Ovary (tissue), 9 donors: Measurements from ENCODE around the gene NFKBIE. TPM values are rescaled to one million over a fixed set of nuclear protein-coding genes. Genes with fewer than 3 reads are reported as not detected.

Experiments
- DNase-seq, 5 donors: peaks; one replicate each; pipeline ENCODE4 v3.0.0-alpha.2; 2019 to 2020
- H3K27ac ChIP-seq, 2 donors: fragments of 200-600 bp; one replicate each; pipeline versions ENCODE4 v1.5.1 to v1.8.0; 2019 to 2022
- H3K27me3 ChIP-seq: fragments of 200-600 bp; one replicate; pipeline ENCODE4 v1.8.0; 2022
- H3K36me3 ChIP-seq: fragments of 200-600 bp; sonication (generic); one replicate; pipeline ENCODE4 v1.5.1; 2019
- H3K4me1 ChIP-seq: one replicate; pipeline ENCODE4 v1.8.1; 2013; ENCODE audit warnings: mild to moderate bottlenecking, moderate library complexity; ENCODE audit not compliant: insufficient read depth
- H3K4me3 ChIP-seq: fragments of 200-600 bp; sonication (generic); one replicate; pipeline ENCODE4 v1.5.1; 2017
- H3K9me3 ChIP-seq, 2 donors: fragments of 200-600 bp in 1 of 2; sonication (generic) in 1 of 2; one replicate each; pipeline versions ENCODE4 v1.5.1 to v1.8.1; 2013 to 2019; ENCODE audit warnings: mild to moderate bottlenecking in 1 of 2, moderate library complexity in 1 of 2
- EP300 ChIP-seq: sonication (generic); formaldehyde crosslinking; IDR thresholded peaks from one replicate; pipeline ENCODE4 v1.6.1; 2017; ENCODE audit warnings: antibody characterized with exemption
- POLR2A ChIP-seq: fragments of 450-650 bp; IDR thresholded peaks from one replicate; pipeline ENCODE4 v1.6.1; 2017; ENCODE audit warnings: antibody characterized with exemption, mild to moderate bottlenecking, moderate library complexity
- WGBS, 3 donors: extraction: QIAGEN DNeasy Blood & Tissue Kit in 1 of 3; methylation state at CpG; one replicate each; pipeline versions ENCODE4 v1.1.5 to v1.1.7; 2013 to 2017; 5-methylcytosine and 5-hydroxymethylcytosine counted together
- intact Hi-C, 4 donors: fragments of 100-400 bp; cut with DNase I; formaldehyde crosslinking; loops; one replicate each; pipeline versions ENCODE4 v1.11.0 to v1.15.1; 2022 to 2023
- polyA plus RNA-seq, 2 donors: library from polyadenylated mRNA; stranded (reverse); fragments of 200-250 nt in 1 of 2; fragments of 350-450 nt in 1 of 2; fragmentation: Illumina TruSeq in 1 of 2; extraction: RNeasy Lipid Tissue Mini Kit (QIAGEN cat#74804) in 1 of 2; gene quantifications; one replicate each; pipeline ENCODE4 v1.2.3, GENCODE V29; 2013 to 2014
- total RNA-seq, 7 donors: library from RNA; depleted of rRNA in 2 of 7; stranded (reverse); fragments of >200 nt in 2 of 7; fragmentation: NEBNext Ultra II Directional in 3 of 7; extraction: Animal tissue kit (Norgen Biotek cat#: 25700) in 3 of 7; gene quantifications; one replicate each; pipeline versions ENCODE4 v1.1.0 to v1.2.4, GENCODE V29; 2016 to 2023
- TF ChIP-seq, protein P1 (sequence below), 3 donors: fragments of 450-650 bp in 2 of 3; fragments of 200-600 bp in 1 of 3; IDR thresholded peaks; one replicate each; pipeline versions ENCODE4 v1.5.1 to v1.8.0; 2016 to 2022; ENCODE audit warnings: antibody characterized with exemption in 3 of 3, mild to moderate bottlenecking in 1 of 3
- donor health status: DM: no; HTN: no; CAD: no; lungs with moderate emphysema.
- donor health status: DM: no; HTN: no; CAD: no.
- donor health status: Bipolar disorder and iron deficiency.
- donor health status: DM: yes; HTN: yes; CAD: no.
- donor health status: DM: no; HTN: no; CAD: no.
- donor health status: DM: yes; HTN: yes; CAD: no.

Gene NFKBIE
- total and polyA plus RNA-seq, 9 donors, result 2.7 to 93.6 (median 4.9) TPM

- WGBS, 3 donors, result 73 to 89% (median 78%) methylated on average over 2 of the region's 2 CpGs
- TF ChIP-seq POLR2A, result no peak
- Histone ChIP-seq H3K4me3 (no peak overlapping the region), H3K9me3 (no peaks in the 10 kb centered on the region), H3K4me1 (peaks cover 34% of the 10 kb centered on the region), H3K36me3 (no peaks in the 10 kb centered on the region), H3K27me3 (no peaks in the 10 kb centered on the region), H3K27ac (peak overlapping the region; percentile 60 to 72)
- intact Hi-C loops, result loop anchor here in 1 of 4 donors (2.0 kb wide), 1 partner anchor 15 kb away; no protein-coding TSS in a partner anchor
- no peak for DNase-seq
Measured at GRCh38 chr6:44221961-44222335, 43.4 kb downstream of the NFKBIE start.

DNA sequence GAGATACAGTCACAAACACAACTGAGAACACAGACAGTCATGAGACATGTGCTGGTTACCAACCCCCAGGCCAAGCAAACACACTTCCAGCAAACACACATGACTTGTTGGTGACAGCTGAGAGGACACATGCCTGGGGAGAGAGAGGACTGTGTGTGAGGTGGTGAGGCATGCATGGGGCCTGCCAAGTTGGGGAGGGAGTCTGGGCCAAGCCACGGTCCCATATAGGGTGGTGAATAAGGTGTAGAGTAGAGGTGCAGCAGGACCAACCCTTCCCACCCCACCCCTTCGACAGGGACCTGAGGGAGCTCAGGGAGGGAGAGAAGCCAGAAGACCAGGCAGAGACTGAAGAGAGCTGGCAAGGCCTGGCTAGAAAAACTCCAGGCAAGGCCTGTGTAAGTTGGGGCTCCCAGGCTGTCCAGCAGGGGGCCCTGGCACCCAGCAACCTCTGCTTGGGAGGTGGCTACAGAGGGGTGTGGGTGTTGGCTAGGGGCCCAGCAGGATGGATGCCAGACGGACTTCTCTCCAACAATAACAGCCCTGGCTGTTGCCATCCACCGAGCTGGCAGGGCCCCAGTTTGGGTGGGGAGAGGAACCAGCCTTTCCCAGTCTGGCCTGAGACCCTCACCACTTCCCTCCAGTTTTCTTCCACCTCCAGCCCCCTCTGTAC, 43.9 kb downstream of the NFKBIE start:
- Histone ChIP-seq H3K9me3 (no peaks in the 10 kb centered on the region), H3K4me3 (no peak overlapping the region), H3K27me3 (no peaks in the 10 kb centered on the region), H3K4me1 (peaks cover 29% of the 10 kb centered on the region), H3K27ac (peak overlapping the region; percentile 60 to 72), H3K36me3 (no peaks in the 10 kb centered on the region)
- intact Hi-C loops, result no loop called here
- DNase-seq, result peak; percentile 84 to 92 (median 89)
- no peak for TF ChIP-seq EP300
- TF ChIP-seq, protein P1, sequence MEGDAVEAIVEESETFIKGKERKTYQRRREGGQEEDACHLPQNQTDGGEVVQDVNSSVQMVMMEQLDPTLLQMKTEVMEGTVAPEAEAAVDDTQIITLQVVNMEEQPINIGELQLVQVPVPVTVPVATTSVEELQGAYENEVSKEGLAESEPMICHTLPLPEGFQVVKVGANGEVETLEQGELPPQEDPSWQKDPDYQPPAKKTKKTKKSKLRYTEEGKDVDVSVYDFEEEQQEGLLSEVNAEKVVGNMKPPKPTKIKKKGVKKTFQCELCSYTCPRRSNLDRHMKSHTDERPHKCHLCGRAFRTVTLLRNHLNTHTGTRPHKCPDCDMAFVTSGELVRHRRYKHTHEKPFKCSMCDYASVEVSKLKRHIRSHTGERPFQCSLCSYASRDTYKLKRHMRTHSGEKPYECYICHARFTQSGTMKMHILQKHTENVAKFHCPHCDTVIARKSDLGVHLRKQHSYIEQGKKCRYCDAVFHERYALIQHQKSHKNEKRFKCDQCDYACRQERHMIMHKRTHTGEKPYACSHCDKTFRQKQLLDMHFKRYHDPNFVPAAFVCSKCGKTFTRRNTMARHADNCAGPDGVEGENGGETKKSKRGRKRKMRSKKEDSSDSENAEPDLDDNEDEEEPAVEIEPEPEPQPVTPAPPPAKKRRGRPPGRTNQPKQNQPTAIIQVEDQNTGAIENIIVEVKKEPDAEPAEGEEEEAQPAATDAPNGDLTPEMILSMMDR (IDR thresholded peaks at IDR 0.05), result peak; percentile 50 to 69 (median 66)
- WGBS, 3 donors, result 7 to 38% (median 20%) methylated on average over 4 of the region's 4 CpGs

GRCh38 chr6:44220913-44221290, 44.4 kb downstream of the NFKBIE start:
- no peak overlapping the region for H3K4me3 ChIP-seq
- intact Hi-C loops, result no loop called here
- no peaks in the 10 kb centered on the region for H3K9me3 ChIP-seq
- H3K4me1 ChIP-seq, result peaks cover 24% of the 10 kb centered on the region
- 86 to 92% (median 90%) methylated on average over 4 of the region's 4 CpGs for WGBS, 3 donors
- TF ChIP-seq POLR2A (no peak), EP300 (no peak)
- TF ChIP-seq, protein P1 (IDR thresholded peaks at IDR 0.05), result no peak
- H3K36me3 ChIP-seq, result no peaks in the 10 kb centered on the region
- H3K27me3 ChIP-seq, result no peaks in the 10 kb centered on the region
- H3K27ac ChIP-seq, result peak overlapping the region in 1 of 2 donors; percentile 60
- DNase-seq, result no peak

DNA sequence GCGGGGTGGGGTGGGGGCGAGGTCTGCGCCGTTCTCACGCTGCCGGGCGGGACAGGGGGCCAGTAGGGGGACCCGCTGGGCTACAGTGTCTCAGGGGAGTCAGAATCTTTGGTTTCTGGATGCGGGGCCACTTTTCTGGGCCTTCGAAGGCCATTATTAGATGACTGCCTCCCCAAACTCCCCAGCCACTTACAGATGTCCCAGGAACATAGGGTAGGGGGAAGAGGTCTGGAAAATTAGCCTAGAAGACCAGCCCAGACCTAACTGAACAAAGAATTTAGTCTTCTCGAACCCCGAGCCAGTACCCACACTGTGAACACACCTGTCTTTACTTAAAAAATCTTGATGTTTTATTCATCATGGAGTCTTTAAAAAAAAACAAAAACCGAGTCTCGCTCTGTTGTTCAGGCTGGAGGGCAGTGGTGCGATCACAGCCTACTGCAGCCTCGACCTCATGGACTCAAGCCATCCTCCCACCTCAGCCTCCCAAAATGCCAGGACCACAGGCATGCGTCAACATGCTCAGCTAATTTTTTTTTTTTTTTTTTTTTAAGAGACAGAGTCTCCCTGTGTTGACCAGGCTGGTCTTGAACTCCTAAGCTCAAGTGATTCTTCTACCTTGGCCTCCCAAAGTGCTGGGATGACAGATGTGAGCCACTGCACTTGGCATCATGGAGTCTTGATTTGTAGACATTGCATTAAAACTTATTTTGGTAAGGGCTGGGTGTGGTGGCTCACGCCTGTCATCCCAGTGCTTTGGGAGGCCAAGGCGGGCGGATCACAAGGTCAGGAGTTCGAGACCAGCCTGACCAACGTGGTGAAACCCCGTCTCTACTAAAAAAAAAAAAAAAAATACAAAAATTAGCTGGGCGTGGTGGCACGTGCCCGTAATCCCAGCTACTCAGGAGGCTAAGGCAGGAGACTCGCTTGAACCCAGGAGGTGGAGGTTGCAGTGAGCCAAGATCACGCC, 45.3 kb downstream of the NFKBIE start:
- H3K27ac ChIP-seq, result peak overlapping the region; percentile 46 to 79
- DNase-seq, result no peak
- H3K4me3 ChIP-seq, result peak overlapping the region; percentile 53
- no peaks in the 10 kb centered on the region for H3K27me3 ChIP-seq
- 48 to 62% (median 54%) methylated on average over 25 to 28 of the region's 28 CpGs for WGBS, 3 donors
- no peaks in the 10 kb centered on the region for H3K36me3 ChIP-seq
- H3K4me1 ChIP-seq, result peaks cover 24% of the 10 kb centered on the region
- H3K9me3 ChIP-seq, result no peaks in the 10 kb centered on the region
- intact Hi-C loops, result no loop called here
- TF ChIP-seq, protein P1 (IDR thresholded peaks at IDR 0.05), result no peak
- no peak for TF ChIP-seq POLR2A
- TF ChIP-seq EP300, result no peak
